D721Med (cell line): Measurements from ENCODE around the gene AXL.
"Not testable (repeated sequence)": the region's sequence is repeated elsewhere in the genome, so short reads cannot be mapped to it uniquely, and the experiment has no call there.

ENCODE experiments used
- DNase-seq: peaks from one replicate; pipeline ENCODE4 v3.0.0; 2011; ENCODE audit warnings: low spot score; ENCODE audit not compliant: insufficient read length
- FAIRE-seq: peaks from 2 replicates; lab custom pipeline; 2011; peaks lifted over from hg19 to GRCh38; lab: Jason Lieb, UNC
- TF ChIP-seq, protein P1 (sequence below): IDR thresholded peaks from 2 replicates; pipeline ENCODE4 v1.5.1; 2012; ENCODE audit warnings: mild to moderate bottlenecking, control low read depth; ENCODE audit not compliant: insufficient read depth; ENCODE audit errors: missing control alignments

The AXL gene

DNA sequence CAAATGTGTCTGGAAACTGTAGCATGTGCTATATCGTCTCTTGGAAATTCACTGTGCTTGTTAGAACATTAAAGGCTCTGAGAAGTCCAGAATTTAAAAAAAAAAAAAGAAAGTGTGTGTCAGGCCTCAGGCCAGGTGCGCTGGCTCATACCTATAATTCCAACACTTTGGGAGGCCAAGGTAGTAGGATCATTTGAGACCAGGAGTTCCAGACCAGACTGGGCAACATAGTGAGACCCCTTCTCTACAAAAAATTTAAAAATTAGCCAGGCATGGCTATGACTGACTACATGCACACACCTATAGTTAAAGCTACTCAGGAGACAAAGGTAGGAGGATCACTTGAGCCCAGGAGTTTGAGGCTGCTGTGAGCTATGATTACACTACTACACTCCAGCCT lies 50.0 kb downstream of the AXL start:
- TF ChIP-seq, protein P1, sequence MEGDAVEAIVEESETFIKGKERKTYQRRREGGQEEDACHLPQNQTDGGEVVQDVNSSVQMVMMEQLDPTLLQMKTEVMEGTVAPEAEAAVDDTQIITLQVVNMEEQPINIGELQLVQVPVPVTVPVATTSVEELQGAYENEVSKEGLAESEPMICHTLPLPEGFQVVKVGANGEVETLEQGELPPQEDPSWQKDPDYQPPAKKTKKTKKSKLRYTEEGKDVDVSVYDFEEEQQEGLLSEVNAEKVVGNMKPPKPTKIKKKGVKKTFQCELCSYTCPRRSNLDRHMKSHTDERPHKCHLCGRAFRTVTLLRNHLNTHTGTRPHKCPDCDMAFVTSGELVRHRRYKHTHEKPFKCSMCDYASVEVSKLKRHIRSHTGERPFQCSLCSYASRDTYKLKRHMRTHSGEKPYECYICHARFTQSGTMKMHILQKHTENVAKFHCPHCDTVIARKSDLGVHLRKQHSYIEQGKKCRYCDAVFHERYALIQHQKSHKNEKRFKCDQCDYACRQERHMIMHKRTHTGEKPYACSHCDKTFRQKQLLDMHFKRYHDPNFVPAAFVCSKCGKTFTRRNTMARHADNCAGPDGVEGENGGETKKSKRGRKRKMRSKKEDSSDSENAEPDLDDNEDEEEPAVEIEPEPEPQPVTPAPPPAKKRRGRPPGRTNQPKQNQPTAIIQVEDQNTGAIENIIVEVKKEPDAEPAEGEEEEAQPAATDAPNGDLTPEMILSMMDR: no peak
- FAIRE-seq: no peak
- DNase-seq: no peak

GRCh38 chr19:41269571-41269970 lies 50.5 kb downstream of the AXL start:
- TF ChIP-seq, protein P1: no peak
- FAIRE-seq: no peak
- no peak for DNase-seq

DNA sequence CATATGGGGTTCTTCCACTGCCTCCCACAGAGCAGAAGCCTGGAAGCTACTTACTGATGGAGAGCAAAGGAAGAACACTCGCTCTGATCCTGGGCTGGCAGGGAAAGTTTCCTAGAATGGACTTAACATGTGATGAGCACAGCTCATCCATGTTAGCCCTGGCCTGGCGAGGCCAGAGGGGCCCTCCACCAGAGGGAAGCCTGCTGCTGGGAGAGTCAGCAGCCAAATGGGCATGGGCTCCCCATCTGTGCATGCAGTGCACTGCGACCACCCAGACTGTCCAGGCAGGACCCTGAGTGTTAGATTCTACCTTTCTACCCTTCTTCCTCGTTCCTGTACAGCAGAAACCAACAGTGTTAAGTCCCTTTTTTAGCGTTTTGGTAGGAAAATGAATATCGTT lies 54.1 kb downstream of the AXL start:
- TF ChIP-seq, protein P1: no peak
- no peak for DNase-seq
- FAIRE-seq: no peak

GRCh38 chr19:41274802-41275201 lies 55.8 kb downstream of the AXL start:
- TF ChIP-seq, protein P1: no peak
- FAIRE-seq (no peak), DNase-seq (no peak)

DNA sequence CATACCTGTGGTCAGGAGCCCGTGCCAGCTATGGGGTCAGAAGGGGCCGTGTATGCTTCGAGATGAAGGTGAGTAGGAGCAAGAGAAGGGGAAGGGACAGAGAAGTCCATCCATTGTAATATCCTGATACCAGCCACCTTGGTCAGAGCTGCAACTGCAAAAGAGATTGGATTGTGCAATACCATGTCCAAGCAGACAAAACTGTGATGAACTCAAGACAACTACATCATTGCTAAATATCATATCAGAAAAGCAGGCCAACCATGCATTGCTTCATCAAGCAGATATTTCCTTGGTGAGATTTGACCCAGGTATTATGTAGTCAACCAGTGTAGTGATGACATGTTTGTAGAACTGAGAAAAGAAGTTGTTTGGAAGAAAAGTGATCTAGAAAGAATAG lies 57.2 kb downstream of the AXL start:
- DNase-seq: no peak
- FAIRE-seq: no peak
- TF ChIP-seq, protein P1: no peak

GRCh38 chr19:41278478-41278877 lies 59.5 kb downstream of the AXL start:
- FAIRE-seq: no peak

GRCh38 chr19:41288673-41289530 lies 69.9 kb downstream of the AXL start:
- FAIRE-seq: no peak
- no peak for DNase-seq
- TF ChIP-seq, protein P1: no peak

More at GRCh38 chr19:41278478-41278877, 59.5 kb downstream of the AXL start:
- TF ChIP-seq, protein P1: no peak
- DNase-seq: no peak

GRCh38 chr19:41289814-41290213 lies 70.8 kb downstream of the AXL start:
- FAIRE-seq, DNase-seq: not testable (repeated sequence)
